ENCODE results near the gene ST8SIA2. TPM values are rescaled to one million over a fixed set of nuclear protein-coding genes. Genes with fewer than 3 reads are reported as not detected.

Gene ST8SIA2
- total and polyA plus RNA-seq, 7 donors: 0.03 to 0.79 (median 0.12) TPM; not detected in 4

DNA sequence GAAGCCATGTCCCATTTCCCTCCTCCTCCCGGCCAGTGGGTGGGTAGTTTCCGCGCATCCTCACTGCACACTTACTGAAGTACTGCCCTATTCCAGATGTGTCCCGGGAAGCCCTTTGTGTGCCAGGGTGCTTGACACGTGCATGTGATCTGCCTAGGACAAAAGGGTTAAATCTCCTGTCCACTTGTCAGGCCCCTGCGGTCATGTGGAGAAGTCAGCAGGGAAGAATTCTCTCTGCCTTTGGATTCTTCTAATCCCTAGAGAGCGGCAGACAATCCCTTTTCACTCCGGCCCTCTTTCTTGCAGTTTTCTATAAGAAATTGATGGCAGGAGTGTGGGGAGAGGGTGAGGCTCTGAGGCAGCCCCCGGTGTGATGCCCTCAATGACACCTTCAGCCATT lies 19.8 kb downstream of the ST8SIA2 start:
- intact Hi-C loops (cut with DNase I): no loop called here
- ATAC-seq: no peak
- WGBS, 3 donors: 54 to 65% (median 56%) methylated on average over 9 of the region's 9 CpGs

DNA sequence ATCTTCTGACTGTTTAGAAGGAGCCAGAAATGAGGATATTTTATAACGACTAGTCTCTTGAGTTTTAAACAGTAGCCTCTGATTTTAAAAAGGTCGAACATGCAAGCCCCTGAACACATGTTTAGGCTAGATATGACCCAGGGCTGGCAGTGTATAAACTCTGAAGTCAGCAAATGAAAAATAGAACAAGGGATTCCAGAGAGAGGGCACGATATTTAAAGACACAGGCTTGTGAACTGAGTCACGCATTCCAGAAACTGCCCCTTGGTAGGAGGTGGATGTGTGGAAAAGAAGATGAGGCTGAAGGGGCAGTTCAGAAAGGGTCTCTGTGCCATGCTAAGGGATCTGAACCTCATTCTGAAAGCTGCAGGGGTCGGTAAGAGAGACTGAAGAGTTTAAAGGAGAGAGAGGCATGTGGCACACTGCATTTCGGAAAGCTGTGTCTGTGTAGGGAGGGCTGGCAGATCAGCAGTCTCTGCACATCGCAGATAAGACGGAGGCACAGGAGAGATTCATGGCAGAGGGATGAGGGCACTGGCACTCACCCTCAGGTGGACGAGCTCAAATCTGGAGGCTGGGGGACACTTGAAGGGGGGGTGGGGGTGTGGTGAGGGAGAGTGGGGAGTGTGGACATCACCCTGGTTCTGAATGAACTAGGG lies 22.1 kb downstream of the ST8SIA2 start:
- 38 to 58% (median 42%) methylated on average over 9 of the region's 9 CpGs for WGBS, 3 donors
- TF ChIP-seq, protein P1, sequence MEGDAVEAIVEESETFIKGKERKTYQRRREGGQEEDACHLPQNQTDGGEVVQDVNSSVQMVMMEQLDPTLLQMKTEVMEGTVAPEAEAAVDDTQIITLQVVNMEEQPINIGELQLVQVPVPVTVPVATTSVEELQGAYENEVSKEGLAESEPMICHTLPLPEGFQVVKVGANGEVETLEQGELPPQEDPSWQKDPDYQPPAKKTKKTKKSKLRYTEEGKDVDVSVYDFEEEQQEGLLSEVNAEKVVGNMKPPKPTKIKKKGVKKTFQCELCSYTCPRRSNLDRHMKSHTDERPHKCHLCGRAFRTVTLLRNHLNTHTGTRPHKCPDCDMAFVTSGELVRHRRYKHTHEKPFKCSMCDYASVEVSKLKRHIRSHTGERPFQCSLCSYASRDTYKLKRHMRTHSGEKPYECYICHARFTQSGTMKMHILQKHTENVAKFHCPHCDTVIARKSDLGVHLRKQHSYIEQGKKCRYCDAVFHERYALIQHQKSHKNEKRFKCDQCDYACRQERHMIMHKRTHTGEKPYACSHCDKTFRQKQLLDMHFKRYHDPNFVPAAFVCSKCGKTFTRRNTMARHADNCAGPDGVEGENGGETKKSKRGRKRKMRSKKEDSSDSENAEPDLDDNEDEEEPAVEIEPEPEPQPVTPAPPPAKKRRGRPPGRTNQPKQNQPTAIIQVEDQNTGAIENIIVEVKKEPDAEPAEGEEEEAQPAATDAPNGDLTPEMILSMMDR (IDR thresholded peaks at IDR 0.05): no peak
- intact Hi-C loops (cut with DNase I): no loop called here
- DNase-seq (no peak), ATAC-seq (peak; percentile 58 to 80 (median 68))
- H3K4me1 ChIP-seq: no peaks in the 10 kb centered on the region
- no peak overlapping the region for H3K4me3 ChIP-seq
- peaks cover 0 to 5% (median 0%) of the 10 kb centered on the region in 3 donors for H3K27me3 ChIP-seq (ENCODE audit: insufficient read depth in 3 of 3, low read length in 2 of 3)
- H3K27ac ChIP-seq: no peak overlapping the region
- no peaks in the 10 kb centered on the region for H3K9me3 ChIP-seq
- H3K36me3 ChIP-seq (ENCODE audit: insufficient read depth in 1 of 2, low read depth in 1 of 2): no peaks in the 10 kb centered on the region

More for the DNA sequence above, 19.8 kb downstream of the ST8SIA2 start:
- Histone ChIP-seq H3K9me3 (no peaks in the 10 kb centered on the region), H3K27ac (no peak overlapping the region), H3K27me3 (ENCODE audit: insufficient read depth in 3 of 3, low read length in 2 of 3) (peaks cover 0 to 9% (median 0%) of the 10 kb centered on the region in 3 donors), H3K36me3 (ENCODE audit: insufficient read depth in 1 of 2, low read depth in 1 of 2) (no peaks in the 10 kb centered on the region), H3K4me3 (no peak overlapping the region), H3K4me1 (no peaks in the 10 kb centered on the region)
- DNase-seq: no peak
- TF ChIP-seq, protein P1 (IDR thresholded peaks at IDR 0.05): no peak

DNA sequence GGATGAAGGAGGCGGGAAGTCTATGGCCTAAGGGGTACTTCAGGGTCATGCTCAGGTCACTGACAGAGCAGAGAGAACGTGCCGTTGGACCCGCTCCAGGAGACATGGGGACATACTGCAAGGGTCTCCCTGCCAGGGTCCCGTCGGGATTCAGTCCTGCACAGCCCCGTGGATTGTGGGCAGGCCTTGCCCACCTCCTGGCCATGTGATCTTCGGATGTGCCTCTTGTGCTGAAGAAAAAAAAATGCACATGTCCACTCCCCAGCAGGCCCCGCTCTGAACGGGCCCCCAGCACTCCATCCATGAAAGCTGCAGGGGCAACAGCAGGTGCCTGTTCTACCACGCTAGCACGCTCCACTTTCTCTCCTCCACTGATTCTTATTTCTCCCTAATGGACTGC lies 22.9 kb downstream of the ST8SIA2 start:
- Histone ChIP-seq H3K27me3 (ENCODE audit: insufficient read depth in 3 of 3, low read length in 2 of 3) (peaks cover 0 to 5% (median 0%) of the 10 kb centered on the region in 3 donors), H3K36me3 (ENCODE audit: insufficient read depth in 1 of 2, low read depth in 1 of 2) (no peaks in the 10 kb centered on the region), H3K27ac (no peak overlapping the region), H3K4me1 (no peaks in the 10 kb centered on the region), H3K9me3 (no peaks in the 10 kb centered on the region), H3K4me3 (no peak overlapping the region)
- intact Hi-C loops (cut with DNase I): no loop called here
- TF ChIP-seq, protein P1 (IDR thresholded peaks at IDR 0.05): no peak
- no peak for DNase-seq
- WGBS, 3 donors: 77 to 79% (median 79%) methylated on average over 12 of the region's 12 CpGs
- ATAC-seq: no peak

DNA sequence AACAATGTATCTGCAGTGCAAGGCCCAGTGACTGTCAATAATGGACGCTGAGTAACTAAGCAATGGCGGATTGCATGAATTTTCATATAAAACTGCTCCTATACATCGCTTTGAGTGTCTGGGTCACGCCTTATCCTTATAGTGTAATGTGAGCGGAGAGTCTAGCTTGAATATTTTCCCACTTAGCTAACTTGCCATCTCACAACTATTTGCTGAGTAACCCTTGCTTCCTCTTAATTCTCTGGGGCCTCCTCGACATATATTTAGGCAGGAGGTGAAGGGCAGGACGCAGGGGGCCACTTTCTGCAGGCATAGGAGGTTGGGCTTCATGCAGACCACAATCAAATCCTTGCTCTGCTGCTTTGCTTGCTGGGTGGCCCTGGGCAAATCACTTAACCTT lies 24.0 kb downstream of the ST8SIA2 start:
- no peak overlapping the region for H3K27ac ChIP-seq
- H3K9me3 ChIP-seq: no peaks in the 10 kb centered on the region
- H3K27me3 ChIP-seq (ENCODE audit: insufficient read depth in 3 of 3, low read length in 2 of 3): peaks cover 0 to 5% (median 0%) of the 10 kb centered on the region in 3 donors
- no peak overlapping the region for H3K4me3 ChIP-seq
- TF ChIP-seq, protein P1 (IDR thresholded peaks at IDR 0.05): no peak
- no peaks in the 10 kb centered on the region for H3K4me1 ChIP-seq
- 61 to 82% (median 82%) methylated on average over 7 of the region's 7 CpGs for WGBS, 3 donors
- ATAC-seq (no peak), DNase-seq (no peak)
- intact Hi-C loops (cut with DNase I): no loop called here
- H3K36me3 ChIP-seq (ENCODE audit: insufficient read depth in 1 of 2, low read depth in 1 of 2): no peaks in the 10 kb centered on the region

DNA sequence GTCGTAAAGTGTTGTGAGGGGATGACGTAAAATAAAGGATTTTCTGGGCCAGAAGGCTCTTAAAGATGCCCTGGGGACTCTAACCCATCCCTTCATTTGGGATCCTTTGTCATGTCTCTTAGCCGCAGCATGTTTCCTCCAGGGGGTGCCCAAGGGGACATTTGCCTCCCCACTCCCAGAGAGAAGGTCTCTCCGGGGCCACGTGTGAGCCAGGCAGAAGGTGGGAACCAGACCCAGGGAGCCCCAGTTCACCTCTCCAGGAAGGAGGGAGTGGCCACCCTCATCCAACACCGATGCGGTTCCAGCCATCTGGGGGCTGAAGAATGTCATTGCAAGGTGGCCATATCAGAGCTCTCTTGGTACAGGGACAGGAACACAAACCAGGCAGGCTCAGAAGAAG lies 25.2 kb downstream of the ST8SIA2 start:
- H3K27ac ChIP-seq: no peak overlapping the region
- intact Hi-C loops (cut with DNase I): no loop called here
- DNase-seq (no peak), ATAC-seq (no peak)
- H3K4me3 ChIP-seq: no peak overlapping the region
- H3K27me3 ChIP-seq (ENCODE audit: insufficient read depth in 3 of 3, low read length in 2 of 3): peaks cover 0 to 5% (median 0%) of the 10 kb centered on the region in 3 donors
- TF ChIP-seq, protein P1 (IDR thresholded peaks at IDR 0.05): no peak
- no peaks in the 10 kb centered on the region for H3K9me3 ChIP-seq
- H3K4me1 ChIP-seq: no peaks in the 10 kb centered on the region
- 69 to 74% (median 71%) methylated on average over 7 of the region's 7 CpGs for WGBS, 3 donors
- no peaks in the 10 kb centered on the region for H3K36me3 ChIP-seq (ENCODE audit: insufficient read depth in 1 of 2, low read depth in 1 of 2)

Data from psoas muscle (tissue), 8 donors.